Measurements from ENCODE around the gene MYL2.

MYL2 gene

GRCh38 chr12:110919720-110920119 is 659 bp downstream of the MYL2 start:
- H3K27me3 ChIP-seq (ENCODE audit: insufficient read depth, low read depth, severe bottlenecking) = no peaks in the 10 kb centered on the region
- no peak for DNase-seq
- no peaks in the 10 kb centered on the region for H3K9me3 ChIP-seq (ENCODE audit: severe bottlenecking)
- no peaks in the 10 kb centered on the region for H3K36me3 ChIP-seq
- no peak for TF ChIP-seq CTCF (IDR thresholded peaks at IDR 0.05; ENCODE audit: low read depth, low read length)
- no peak overlapping the region for H3K4me3 ChIP-seq (ENCODE audit: low read depth, low read length)
- no peak overlapping the region for H3K27ac ChIP-seq

GRCh38 chr12:110917961-110918360 is 2.4 kb downstream of the MYL2 start:
- Histone ChIP-seq H3K4me3 (ENCODE audit: low read depth, low read length) (no peak overlapping the region), H3K9me3 (ENCODE audit: severe bottlenecking) (no peaks in the 10 kb centered on the region), H3K27ac (no peak overlapping the region), H3K36me3 (no peaks in the 10 kb centered on the region), H3K27me3 (ENCODE audit: insufficient read depth, low read depth, severe bottlenecking) (no peaks in the 10 kb centered on the region)
- DNase-seq = no peak
- no peak for TF ChIP-seq CTCF (IDR thresholded peaks at IDR 0.05; ENCODE audit: low read depth, low read length)

GRCh38 chr12:110917467-110917866 is 2.9 kb downstream of the MYL2 start:
- Histone ChIP-seq H3K36me3 (no peaks in the 10 kb centered on the region), H3K27me3 (ENCODE audit: insufficient read depth, low read depth, severe bottlenecking) (no peaks in the 10 kb centered on the region), H3K9me3 (ENCODE audit: severe bottlenecking) (no peaks in the 10 kb centered on the region), H3K27ac (no peak overlapping the region), H3K4me3 (ENCODE audit: low read depth, low read length) (no peak overlapping the region)
- no peak for DNase-seq
- TF ChIP-seq CTCF (IDR thresholded peaks at IDR 0.05; ENCODE audit: low read depth, low read length) = no peak

GRCh38 chr12:110916295-110916875 is 4.0 kb downstream of the MYL2 start:
- TF ChIP-seq CTCF (IDR thresholded peaks at IDR 0.05; ENCODE audit: low read depth, low read length) = no peak
- H3K27me3 ChIP-seq (ENCODE audit: insufficient read depth, low read depth, severe bottlenecking) = no peaks in the 10 kb centered on the region
- H3K36me3 ChIP-seq = no peaks in the 10 kb centered on the region
- no peak overlapping the region for H3K27ac ChIP-seq
- no peak for DNase-seq
- H3K4me3 ChIP-seq (ENCODE audit: low read depth, low read length) = no peak overlapping the region
- H3K9me3 ChIP-seq (ENCODE audit: severe bottlenecking) = no peaks in the 10 kb centered on the region

GRCh38 chr12:110913119-110914056 is 7.0 kb downstream of the MYL2 start:
- Histone ChIP-seq H3K36me3 (no peaks in the 10 kb centered on the region), H3K4me3 (ENCODE audit: low read depth, low read length) (no peak overlapping the region), H3K27ac (no peak overlapping the region), H3K27me3 (ENCODE audit: insufficient read depth, low read depth, severe bottlenecking) (no peaks in the 10 kb centered on the region), H3K9me3 (ENCODE audit: severe bottlenecking) (no peaks in the 10 kb centered on the region)
- no peak for DNase-seq
- TF ChIP-seq CTCF (IDR thresholded peaks at IDR 0.05; ENCODE audit: low read depth, low read length) = no peak
